ENCODE data around the gene APOBEC3A.
A peak's percentile ranks its signal among the peaks of the same experiment; 100 is the strongest.

The APOBEC3A gene

DNA sequence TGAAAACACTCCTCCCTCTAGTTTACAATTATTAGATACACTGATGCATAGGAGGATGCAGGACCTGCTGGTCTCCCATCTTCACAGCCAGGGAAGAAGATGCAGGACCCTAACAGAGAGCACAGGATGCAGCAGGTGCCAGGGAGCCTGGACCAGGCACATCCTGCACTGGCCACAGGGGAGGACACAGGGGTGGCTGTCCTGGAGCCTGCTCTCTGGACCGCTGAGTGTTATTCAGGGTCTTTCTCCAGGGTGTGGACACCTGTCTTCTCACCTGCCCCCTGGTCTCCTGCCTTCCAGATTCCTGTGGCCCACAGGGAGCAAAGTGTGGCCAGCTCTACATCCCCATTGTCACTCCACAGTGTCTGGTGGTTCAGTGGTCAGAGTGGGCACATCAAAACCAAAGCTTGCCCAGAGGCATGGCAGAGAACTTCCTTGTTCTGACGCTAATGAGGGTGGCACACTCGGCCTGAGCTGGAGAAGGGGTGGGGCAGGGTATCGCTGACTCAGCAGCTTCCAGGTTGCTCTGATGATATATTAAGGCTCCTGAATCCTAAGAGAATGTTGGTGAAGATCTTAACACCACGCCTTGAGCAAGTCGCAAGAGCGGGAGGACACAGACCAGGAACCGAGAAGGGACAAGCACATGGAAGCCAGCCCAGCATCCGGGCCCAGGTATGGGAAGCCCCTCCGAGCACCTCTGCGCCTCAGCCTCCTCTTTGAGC, at the start of gene APOBEC3A:
APOBEC3A (plus strand) TSS at position 564 of the 725 bp plus-strand sequence; CDS start at position 647, 83 bp downstream.
- no peak for DNase-seq (ENCODE audit: low read depth)

DNA sequence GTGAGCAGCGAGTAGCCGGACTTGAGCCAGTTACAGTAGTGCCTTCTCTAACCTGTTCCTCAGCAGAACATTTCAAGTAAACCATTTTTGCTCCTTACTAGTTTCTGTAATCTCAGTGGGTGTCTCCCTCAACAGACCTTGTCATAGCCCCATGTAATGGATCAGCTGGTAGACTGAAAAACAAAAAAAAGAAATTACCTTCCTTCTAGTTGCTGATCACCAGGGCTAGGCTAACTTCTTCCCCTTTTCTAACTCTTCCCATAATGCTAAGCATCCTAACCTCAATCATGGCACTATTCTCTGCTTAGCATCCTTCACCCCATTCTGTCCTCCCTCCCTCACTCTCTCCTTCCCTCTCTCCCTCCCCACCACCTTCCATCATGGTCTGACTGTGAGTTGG, 49.6 kb upstream of the APOBEC3A start:
- no peak for DNase-seq (ENCODE audit: low read depth)

DNA sequence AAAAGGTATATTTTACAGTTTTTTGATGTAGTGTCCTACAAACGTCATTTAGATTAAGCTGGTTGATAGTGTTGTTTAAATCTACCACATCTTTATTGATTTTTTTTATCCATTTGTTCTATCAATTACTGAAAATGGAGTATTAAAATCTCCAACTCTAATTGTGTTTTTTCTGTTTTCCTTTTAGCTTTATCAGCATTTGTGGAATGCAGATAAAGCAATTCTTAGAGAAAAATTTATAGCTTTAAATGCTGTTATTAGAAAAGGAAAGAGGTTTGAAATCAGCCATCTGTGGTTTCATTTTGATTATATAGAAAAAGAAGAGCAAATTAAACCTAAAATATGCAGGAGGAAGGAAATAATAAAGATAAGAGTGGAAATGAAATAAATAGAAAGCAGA, 46.0 kb upstream of the APOBEC3A start:
- no peak for DNase-seq (ENCODE audit: low read depth)

DNA sequence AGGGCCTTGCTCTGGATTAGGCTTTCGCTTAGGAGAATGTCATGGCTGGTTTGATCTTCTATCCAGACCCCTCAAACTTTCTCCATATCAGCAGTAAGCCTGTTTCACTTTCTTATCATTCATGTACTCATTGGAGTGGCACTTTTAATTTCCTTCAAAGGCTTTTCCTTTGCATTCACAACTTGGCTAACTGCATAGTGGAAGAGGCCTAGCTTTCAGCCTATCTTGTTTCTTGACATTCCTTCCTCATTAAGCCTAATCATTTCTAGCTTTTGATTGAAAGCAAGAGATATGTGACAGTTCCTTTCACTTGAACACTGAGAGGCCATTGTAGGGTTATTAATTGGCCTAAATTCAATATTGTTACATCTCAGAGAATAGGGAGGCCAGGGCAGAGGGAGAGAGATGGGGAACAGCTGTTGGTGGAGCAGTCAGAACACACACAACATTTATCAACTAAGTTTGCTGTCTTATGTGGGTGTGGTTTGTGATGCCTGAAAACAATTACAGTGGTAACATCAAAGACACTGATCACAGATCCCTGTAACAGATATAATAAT, 37.7 kb upstream of the APOBEC3A start:
- DNase-seq (ENCODE audit: low read depth): no peak

DNA sequence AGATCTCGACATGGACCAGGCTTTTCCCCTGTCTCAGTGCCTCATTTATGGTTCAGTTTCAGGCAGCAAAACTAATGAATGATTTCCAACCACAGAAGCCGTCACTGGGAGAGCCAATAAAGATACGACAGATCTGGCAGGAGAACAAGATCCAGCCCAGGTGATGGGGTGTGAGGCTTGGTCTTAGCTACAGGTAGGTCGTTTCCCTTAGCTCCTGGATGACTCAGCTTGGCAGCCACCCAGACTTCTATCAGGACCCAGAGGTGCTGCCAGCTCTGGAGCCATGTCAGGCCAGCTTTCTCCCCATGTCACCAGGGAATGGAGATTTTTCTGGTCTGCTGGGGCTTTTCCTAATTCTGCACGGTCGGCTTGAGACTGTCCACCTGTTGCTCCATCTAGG, 36.3 kb upstream of the APOBEC3A start:
- no peak for DNase-seq (ENCODE audit: low read depth)

DNA sequence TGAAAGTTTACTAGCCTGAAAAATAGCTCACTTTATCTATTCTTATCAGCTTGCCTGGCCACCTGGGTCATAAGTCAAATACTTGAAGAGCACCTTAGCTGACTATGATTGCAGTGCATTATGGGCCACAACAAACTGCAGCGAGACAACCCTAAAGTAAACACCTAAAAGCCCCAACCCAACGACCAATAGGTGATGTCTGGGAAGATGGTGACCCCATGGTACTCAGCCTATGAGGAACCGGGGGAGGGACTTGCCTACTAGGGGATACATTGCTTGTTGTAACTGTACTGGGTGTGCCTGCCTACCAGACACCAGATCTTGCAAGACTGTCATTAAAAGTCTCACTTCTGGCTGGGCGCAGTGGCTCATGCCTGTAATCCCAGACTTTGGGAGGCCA, 35.6 kb upstream of the APOBEC3A start:
- no peak for DNase-seq (ENCODE audit: low read depth)

DNA sequence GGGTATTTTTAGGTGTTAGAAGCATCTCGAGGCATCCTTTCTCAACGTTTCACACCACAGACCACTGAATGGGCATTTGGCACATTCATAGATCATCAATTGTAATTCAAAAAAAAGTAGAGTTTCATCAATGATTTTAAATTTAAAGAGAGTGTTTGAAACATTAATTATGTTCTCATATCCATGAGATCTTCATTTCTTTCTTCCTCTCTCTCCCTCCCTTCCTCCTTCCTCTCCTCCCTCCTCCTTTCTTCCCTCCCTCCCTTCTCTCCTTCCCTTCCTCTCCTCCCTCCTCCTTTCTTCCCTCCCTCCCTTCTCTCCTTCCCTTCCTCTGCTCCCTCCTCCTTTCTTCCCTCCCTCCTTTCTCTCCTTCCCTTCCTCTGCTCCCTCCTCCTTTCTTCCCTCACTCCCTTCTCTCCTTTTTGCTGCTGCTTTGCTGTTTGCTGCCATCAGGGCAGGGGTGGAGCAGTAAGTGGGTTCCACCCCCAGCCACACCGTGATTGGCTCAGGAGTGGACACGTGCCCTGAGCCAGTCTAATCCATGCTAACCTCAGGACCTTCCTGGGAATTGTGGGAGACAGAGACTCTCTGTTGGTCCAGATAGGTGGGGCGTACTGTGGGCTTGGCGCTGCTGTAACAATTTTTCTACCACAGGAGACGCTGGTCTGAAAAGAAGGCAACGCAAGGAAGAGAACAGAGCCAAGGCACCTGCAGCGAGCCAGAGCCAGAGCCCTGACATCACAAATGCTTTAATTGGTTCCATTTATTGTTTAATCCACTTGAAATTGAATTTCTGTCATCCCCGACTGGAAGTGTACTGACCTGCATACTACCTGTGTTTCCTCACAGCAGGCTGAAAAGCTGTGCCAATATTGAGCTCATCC, 33.7 kb upstream of the APOBEC3A start:
- DNase-seq (ENCODE audit: low read depth): no peak

DNA sequence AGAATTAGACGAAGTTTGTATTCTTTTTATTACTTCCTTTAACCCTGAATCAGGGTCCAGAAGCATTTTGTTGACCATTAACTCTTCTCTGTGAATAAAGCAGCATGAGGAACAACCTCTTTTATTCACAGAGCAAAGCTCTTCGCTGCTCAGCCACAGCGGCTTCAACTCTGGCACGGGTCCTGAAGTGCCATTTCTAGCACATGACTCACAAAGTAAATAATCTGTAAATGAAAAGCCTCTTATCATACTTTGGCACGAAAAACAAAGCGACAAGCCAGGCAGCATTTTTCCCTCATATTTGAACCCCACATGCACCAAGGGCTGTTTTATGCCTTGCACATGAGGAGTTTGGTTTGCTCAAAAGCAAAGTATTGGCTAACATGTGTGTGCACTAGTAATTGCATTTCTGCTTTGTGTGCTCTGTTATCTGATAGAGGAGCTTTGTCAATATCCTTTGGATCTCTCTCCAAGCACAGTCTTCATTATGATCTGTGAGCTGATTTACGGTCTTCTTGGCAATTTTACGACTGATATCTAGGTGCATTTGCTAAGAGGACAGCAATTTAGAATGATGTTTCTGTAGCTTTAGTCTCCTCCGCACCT, 33.0 kb upstream of the APOBEC3A start:
- no peak for DNase-seq (ENCODE audit: low read depth)

DNA sequence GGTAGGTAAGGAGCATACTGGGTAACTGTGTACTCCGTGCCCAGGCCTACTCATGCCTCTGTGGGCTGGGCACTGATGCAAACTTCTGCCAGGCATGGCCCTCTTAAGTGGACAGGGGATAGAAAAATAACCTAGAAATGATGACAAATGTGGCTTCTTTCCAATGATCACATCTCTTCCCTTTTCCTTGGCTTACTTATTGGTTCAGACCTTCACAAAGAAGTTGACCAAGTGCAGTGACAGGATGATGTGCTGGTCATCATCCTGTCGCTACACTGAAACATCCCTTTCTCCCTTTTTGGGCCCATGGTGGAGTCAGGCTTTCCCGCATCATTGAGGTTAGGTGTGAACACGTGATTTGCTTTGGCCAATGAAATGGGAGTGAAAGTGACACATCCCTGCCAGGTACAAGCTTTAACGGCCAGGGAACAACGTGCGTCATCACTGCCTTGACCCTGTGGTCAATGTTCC, 31.8 kb upstream of the APOBEC3A start:
- no peak for DNase-seq (ENCODE audit: low read depth)

DNA sequence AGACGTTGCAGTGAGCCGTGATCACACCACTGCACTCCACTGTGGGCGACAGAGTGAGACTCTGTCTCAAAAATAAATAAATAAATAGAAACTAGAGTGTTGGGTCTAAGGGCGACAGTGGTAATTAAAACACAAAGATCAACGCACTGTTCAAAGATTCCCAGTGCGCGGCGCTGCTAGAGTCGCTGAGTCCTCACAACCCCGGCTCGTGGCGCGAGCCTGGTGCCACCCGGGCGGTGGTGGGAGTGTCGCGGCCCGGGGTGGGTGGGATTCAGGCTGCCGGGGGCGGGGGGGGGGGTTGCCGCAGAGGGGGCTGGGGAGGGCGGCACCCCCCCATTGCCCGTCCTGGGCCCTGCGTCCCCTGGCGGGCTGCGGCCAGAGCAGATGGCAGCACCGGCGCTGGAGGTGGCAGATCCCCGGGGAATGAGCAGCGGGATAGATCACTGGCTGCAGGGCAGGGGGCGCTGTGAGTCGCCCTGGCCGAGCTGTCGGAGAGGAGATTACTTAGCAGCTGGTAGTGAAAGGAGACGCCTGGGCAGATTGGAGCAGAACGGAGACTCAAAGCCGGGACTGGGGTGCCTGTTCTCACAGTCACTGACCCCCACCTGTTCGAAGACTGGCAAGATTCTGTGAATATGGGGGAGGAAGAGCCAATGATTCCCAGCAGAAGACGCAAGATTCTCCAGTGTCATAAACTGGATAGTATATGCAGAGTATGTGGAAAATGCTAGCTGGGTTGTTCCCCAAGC, 30.2 kb upstream of the APOBEC3A start:
- peak; percentile 13 for DNase-seq (ENCODE audit: low read depth)

DNA sequence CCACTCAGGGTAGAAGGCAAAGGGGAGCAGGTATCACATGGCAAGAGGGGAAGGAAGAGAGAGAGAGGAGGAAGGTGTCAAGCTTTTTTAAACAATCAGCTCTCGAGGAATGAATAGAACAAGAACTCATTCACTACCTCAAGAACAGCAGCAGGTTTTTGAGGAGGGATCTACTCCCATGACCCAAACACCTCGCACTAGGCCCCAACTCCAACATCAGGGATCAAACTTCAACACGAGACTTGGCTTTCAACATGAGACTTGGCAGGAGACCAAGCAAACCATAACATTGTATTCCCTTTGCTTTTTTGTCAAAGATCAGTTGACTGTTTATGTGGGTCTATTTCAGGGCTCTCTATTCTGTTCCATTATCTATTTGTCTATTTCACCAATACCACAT, 26.9 kb upstream of the APOBEC3A start:
- no peak for DNase-seq (ENCODE audit: low read depth)

DNA sequence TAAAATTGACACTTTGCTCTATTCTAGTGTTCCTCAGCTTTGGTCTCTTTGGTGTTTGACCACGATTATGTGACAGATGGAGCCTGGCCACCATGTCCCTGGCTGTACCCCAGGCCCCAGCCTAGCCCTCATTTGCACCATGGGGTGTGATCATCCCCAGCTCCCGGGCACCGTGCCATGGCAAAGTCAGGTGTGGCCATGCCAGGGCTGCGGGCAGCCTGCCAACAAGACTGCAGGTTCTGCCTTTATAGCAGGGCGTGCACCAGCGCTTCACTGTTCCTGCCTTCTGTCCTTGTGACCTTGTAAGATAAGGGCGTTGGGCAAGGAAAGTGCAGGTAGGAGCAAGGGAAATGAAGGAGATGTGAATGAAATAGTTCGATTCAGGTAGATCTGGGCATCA, 22.4 kb upstream of the APOBEC3A start:
- DNase-seq (ENCODE audit: low read depth): no peak

DNA sequence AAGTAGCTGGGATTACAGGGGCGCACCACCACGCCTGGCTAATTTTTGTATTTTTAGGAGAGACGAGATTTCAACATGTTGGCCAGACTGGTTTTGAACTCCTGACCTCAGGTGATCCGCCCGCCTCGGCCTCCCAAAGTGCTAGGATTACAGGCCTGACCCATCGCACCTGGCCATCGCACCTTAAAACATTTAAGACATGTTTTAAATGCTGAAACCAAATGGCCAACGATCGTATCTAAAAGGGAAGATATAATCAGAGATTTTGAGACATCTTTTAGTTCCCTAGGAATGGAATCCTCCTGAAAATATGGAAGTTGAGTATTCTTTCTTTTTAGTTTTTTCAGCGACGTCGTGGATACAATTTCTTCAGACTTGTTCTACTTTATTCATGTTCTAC, 21.8 kb upstream of the APOBEC3A start:
- no peak for DNase-seq (ENCODE audit: low read depth)

DNA sequence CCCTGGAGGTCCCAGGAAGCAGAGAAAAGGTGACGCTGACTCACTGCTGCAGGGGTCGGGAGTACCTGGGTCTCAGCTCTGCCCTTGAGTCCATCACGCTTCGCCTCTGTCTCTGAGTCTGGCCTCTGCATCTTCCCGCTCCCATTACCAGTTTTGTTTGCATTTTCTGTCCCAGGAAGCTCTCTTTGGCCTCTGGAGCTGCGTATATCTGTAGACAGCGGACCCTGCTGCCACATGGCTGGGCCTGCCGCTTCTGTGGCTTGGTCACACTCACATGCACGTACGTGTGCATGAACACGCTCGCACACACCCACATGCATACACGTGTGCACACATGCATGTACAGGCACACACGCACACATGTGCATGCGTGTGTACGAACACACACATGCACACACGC, 20.8 kb upstream of the APOBEC3A start:
- DNase-seq (ENCODE audit: low read depth): no peak

DNA sequence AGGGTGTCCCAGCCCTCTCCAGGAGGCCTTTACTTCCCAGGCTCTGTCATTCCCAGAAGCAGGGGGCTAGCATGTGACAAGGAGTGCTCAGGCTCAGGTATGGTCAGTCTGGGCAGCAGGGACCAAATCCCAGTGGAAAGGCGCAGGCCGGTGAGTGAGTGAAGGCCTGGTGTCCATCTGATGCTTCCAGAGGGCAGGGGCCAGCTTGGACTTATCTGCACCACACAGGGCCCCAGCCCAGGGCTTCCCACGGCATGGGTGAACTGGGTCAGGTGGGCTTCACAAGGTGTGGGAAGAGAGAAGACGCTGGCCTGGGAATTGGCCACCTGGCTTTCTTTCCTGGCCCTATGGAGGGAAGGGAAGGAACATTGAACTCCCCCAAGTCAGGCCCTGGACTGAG, 20.4 kb upstream of the APOBEC3A start:
- DNase-seq (ENCODE audit: low read depth): no peak

DNA sequence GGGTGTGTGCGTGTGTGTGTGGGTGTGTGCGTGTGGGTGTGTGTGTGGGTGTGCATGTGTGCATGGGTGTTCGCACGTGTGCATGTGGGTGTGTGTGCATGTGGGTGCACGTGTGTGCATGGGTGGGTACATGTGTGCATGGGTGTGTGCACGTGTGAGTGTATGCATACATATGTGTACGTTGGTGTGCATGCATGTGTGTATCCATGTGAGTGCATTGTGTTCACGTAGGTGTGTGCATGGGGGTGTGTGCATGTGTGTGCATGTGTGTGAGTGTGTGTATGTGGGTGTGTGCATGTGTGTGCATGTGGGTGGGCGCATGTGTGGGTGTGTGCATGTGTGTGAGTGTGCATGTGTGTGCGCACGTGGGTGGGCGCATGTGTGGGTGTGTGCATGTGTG, 19.9 kb upstream of the APOBEC3A start:
- DNase-seq (ENCODE audit: low read depth): no peak

DNA sequence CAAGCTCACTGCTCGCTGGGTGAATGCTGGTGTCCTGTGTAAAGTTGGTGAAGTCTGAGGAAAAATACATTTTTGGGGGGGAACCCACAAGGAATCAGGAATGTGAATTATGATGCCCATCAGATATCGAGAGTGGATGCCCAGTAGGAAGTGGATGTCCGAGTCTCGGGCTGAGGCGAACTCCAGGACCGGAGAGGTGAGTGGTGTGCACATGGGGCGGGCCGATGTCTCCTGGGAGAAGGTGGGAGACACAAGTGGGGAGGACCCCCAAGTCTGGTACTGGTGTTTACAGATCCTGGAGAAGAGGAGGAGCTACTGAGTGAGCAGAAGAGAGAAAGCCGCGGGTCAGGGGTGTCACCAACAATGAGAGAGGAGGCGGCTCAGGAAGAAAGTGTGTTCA, 19.2 kb upstream of the APOBEC3A start:
- DNase-seq (ENCODE audit: low read depth): no peak

DNA sequence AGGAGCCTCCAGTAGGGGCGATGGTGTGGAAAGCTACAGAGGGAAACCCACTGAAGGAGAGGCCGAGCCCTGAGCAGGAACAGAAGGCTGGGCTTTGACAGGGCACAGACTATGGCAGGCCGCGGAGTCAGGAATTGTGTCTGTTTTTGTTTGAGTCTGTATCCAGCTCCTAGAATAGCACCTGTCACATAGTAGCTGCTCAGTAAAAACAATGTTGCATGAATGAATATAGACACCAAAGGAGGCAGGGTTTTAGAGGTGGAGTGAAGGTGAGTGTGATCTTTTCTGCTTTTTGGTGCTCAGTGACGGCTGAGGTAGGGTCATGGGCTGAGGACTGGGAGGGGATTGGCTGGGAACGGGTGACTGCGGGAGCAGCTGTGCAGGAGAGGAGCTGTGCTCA, 18.5 kb upstream of the APOBEC3A start:
- DNase-seq (ENCODE audit: low read depth): no peak

DNA sequence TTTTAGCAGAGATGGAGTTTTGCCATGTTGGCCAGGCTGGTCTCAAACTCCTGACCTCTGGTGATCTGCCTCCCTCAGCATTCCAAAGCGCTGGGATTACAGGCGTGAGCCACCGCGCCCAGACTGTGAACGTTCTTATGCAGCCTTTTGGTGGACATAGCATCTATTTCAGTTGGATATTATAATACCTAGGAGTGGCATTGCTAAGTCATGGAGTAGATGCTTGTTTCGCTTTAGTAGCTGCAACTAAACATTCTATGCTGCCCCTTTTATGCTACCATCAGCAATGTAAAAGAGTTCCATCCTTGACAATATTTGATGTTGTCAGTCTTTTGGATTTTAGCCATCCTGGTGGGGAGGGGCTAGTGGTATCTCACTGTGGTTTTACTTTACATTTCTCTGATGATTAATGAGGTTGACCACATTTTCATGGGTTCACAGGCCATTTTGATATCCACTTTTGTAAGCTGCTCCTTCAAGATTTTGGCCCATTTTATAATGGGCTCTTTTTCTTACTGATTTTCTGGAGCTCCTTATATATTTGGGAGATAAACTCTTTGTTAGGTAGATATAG, 16.5 kb upstream of the APOBEC3A start:
- no peak for DNase-seq (ENCODE audit: low read depth)

DNA sequence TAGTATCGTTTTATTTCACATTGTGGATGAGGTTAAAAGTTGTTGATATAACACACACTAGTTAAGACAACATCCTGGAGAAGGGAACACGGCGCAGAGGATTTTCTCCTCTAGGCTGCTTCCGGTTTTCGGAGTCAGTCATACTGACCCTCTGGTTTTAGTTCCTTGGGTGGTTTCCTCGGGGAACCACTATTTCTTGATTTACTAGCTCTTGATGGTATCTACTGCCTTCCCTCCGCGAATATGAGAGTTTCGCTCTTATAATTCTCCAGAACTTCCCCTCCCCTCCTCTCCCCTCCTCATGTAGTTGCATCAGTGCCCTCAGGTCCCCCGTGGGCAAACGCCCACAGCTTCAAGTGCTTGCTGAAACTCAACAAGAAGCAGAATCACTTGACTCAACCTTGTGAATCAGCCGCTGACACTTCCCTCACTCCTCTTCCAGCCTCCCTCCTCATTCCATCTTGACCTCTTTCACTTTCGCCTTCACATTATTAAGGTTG, 15.9 kb upstream of the APOBEC3A start:
- no peak for DNase-seq (ENCODE audit: low read depth)

DNA sequence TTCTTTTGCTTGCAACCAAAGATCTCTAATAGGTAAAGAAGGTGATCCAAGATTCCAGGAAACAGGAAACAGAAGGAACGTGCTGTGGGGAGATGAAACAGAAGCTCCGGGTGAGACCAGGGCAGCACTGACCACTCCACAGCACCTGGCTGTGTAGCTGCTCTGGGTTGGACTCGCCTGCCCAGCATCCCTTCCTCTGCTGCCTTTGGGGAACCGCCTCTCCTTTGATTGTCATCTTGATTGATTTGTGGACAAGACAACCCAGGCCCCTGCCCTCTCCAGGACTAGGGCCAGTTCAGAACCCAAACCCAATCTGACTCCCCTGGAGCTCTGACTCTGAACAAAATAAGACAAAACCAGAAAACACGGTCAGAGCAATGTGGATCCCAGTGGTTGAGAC, 14.7 kb upstream of the APOBEC3A start:
- no peak for DNase-seq (ENCODE audit: low read depth)

Data from stimulated activated CD8-positive, alpha-beta memory T cell treated with anti-CD3 and anti-CD28 coated beads, Interleukin-12 subunit alpha, Interleukin-12 subunit beta, amount 100 ng/mL, for 1 hour (primary cell).